VCaP (cell line): Measurements from ENCODE around the gene LRRC73.

Experiments used
- H3K27ac ChIP-seq: fragments of 450-650 bp; 2 replicates; pipeline ENCODE4 v1.5.1; 2017
- TF ChIP-seq, protein P1 (sequence below): fragments of 450-650 bp; conservative IDR thresholded peaks from 2 replicates; pipeline ENCODE4 v1.5.1; 2017; ENCODE audit warnings: mild to moderate bottlenecking, moderate library complexity

Gene LRRC73

DNA sequence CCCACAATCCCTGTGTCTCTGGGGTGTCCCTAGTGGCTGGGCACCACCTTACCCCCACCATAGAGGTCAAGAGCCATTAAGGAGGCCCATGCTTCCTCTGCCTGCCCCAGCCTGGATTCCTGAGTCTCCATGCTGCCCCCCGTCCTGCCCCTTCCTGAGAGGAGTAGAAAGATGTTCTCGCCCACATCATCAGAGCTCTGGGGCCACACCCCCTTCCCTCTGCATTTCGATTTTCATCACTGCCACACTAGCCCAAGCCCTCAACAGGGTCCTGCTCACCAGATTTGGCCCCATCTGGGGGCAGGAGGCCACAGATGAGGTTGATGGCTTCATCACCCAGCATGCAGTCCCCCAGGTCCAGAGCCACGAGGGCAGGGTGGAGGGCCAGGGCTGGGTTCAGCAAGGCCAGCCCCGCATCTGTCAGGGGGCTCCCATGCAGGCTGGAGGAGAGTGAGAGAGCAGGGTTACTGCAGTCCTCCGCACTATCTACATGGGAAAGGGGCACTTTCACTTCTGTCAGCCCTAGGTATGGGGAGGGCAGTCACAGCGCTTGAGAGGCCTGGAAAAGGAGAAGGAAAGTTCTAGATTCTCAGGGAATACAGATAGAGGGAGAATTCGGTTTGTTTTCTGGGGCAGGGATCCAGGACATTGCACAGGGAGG lies 1.5 kb downstream of the LRRC73 start:
- TF ChIP-seq, protein P1, sequence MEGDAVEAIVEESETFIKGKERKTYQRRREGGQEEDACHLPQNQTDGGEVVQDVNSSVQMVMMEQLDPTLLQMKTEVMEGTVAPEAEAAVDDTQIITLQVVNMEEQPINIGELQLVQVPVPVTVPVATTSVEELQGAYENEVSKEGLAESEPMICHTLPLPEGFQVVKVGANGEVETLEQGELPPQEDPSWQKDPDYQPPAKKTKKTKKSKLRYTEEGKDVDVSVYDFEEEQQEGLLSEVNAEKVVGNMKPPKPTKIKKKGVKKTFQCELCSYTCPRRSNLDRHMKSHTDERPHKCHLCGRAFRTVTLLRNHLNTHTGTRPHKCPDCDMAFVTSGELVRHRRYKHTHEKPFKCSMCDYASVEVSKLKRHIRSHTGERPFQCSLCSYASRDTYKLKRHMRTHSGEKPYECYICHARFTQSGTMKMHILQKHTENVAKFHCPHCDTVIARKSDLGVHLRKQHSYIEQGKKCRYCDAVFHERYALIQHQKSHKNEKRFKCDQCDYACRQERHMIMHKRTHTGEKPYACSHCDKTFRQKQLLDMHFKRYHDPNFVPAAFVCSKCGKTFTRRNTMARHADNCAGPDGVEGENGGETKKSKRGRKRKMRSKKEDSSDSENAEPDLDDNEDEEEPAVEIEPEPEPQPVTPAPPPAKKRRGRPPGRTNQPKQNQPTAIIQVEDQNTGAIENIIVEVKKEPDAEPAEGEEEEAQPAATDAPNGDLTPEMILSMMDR: no peak
- H3K27ac ChIP-seq: no peak overlapping the region

DNA sequence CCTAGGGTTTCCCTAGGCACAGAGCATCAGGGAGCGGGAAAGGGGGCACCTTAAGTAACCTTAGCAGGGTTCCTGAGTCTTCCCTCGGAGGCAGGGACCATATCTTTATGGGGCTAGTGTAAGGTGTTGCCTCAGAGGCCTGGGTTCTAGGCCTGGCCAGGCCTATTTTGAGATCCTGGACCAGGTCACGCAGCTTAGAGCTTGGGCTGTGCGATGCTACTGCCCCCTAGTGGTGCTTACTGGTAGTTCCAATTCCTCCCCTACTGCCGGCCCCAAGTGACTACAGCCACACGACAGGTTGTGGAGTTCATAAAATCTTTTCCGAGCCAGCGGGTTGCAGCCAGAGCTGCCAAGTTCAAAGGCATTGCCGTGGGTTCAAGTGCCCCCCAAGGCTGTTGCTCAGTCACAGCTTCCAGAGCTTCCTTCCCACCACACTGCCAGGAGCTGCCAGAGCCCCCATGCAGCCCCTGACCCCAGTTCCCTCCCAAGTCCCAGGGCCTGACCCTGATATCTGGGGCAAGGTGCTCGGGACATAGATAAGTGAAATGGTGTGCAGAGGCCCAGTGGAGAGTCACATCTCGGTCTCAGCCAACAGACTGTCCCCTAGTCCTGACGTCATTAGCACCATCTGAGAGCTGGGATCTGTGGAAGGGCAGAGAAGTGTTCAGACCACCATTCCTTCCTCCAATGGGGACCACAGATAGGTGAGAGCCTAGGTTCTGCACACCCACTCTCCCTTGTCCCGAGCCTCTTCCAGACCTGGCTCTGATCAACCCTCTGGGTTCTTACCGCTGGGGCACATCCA lies 3.3 kb downstream of the LRRC73 start:
- no peak overlapping the region for H3K27ac ChIP-seq
- TF ChIP-seq, protein P1: peak; percentile 99

DNA sequence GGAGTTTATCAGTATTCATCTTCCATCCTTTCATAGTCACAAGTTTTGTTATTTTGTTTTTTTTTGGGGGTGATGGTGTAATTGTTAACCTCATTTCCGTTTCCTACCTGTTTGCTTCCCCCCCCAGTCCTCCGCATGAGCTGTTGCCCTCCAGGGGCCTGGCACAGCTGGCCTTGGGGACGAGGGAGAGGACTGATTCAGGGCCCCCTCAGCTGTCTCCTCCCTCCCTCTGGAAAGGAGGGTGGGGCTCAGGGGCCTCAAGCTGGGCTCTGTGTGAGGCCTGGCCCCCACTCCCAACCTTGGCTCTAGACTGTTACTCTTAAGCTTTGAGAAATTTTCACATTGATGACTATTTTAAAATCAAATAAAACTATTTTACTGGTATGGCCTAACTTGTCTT lies 4.0 kb downstream of the LRRC73 start:
- no peak overlapping the region for H3K27ac ChIP-seq
- TF ChIP-seq, protein P1: no peak

DNA sequence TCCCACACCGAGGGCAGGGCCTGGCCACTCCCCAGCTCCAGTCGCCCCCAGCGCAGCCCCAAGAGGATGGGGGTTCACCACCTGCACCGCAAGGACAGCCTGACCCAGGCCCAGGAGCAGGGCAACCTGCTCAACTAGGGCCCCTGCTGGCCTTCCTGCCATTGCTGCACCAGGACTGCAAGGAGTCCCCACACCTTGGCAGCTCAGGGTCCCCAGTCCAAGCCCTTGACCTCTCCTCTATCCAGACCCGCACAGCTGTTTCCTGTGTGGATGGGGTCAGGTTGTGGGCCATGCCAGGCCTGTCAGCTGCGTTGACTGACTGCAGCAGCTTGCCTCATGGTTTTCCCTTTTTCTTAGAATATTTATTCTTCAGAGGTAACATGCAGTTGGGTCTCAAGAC lies 4.4 kb downstream of the LRRC73 start:
- H3K27ac ChIP-seq: no peak overlapping the region
- TF ChIP-seq, protein P1: no peak

DNA sequence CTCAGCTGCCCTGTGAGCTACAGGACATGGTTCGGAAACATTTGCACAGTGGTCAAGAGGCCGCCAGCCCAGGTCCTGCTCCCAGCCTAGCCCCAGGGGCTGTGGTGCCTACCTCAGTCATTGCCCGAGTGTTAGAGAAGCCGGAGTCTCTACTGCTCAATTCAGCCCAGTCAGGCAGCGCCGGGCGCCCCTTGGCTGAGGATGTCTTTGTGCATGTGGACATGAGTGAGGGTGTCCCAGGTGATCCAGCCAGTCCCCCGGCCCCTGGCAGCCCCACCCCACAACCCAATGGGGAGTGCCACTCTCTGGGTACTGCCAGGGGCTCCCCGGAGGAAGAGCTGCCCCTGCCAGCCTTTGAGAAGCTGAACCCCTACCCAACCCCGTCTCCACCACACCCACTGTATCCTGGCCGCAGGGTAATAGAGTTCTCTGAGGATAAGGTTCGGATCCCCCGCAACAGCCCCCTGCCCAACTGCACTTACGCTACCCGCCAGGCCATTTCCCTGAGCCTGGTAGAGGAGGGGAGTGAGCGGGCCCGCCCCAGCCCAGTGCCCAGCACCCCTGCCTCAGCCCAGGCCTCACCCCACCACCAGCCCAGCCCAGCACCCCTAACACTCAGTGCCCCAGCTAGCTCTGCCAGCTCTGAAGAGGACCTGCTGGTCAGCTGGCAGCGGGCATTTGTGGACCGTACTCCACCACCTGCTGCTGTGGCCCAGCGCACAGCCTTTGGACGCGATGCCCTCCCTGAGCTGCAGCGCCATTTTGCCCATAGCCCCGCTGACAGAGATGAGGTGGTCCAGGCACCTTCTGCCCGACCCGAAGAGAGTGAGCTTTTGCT lies 5.2 kb downstream of the LRRC73 start:
- no peak overlapping the region for H3K27ac ChIP-seq
- TF ChIP-seq, protein P1: no peak

DNA sequence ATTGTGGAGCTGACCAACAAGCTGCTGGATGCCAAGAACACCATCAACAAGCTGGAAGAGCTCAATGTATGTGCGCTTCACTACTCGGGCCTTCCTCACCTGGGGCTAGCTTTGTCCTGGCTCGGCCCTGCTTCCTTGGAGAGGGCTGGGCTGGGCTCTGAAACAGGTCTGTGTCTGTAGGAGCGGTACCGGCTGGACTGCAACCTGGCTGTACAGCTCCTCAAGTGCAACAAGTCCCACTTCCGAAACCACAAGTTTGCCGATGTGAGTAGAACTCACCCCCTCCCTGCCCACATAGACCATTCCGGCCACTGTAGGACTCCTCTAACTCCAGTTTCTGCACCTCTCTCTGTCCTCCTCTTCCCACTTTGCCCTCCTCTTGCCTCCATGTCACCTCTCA lies 6.7 kb downstream of the LRRC73 start:
- TF ChIP-seq, protein P1: no peak

DNA sequence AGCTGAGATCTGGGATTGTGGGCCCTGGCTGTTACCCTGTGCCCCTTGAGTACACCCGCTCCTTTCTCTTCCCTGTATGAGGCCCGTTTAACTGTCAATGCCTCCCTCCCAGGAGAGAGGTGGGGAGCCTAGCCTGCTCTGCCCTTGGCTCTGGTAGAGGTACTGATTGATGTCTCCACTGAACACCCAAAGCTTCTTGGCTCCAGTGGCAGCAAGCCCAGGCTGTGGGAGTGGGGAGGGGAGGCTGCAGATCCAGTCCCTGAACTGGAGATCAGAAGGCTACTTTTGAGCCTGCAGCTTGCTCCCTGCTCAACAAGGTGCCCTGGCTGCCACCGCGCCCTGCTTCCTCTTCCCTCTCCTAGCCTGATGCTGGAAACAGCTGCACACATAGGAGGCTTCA lies 7.5 kb downstream of the LRRC73 start:
- TF ChIP-seq, protein P1: no peak

More for the DNA sequence above, 6.7 kb downstream of the LRRC73 start:
- H3K27ac ChIP-seq: no peak overlapping the region

More for the DNA sequence above, 7.5 kb downstream of the LRRC73 start:
- H3K27ac ChIP-seq: no peak overlapping the region
